Progenitor cell of endocrine pancreas (in vitro differentiated cells): ENCODE measurements around the gene DBH. TPM values are rescaled to one million over a fixed set of nuclear protein-coding genes. Genes with fewer than 3 reads are reported as not detected.

Experiments used
- DNase-seq: peaks from one replicate; pipeline ENCODE4 v3.0.0; 2021; ENCODE audit warnings: low spot score; ENCODE audit not compliant: unreplicated experiment
- H3K27ac Mint-ChIP-seq: 2 replicates; pipeline ENCODE4 v1.8.0; 2021; ENCODE audit warnings: mild to moderate bottlenecking, moderate library complexity, mixed read lengths
- H3K27me3 Mint-ChIP-seq: 2 replicates; pipeline ENCODE4 v1.8.0; 2021; ENCODE audit warnings: mixed read lengths
- H3K36me3 Mint-ChIP-seq: 2 replicates; pipeline ENCODE4 v1.8.0; 2022; ENCODE audit warnings: mixed read lengths; ENCODE audit not compliant: insufficient read depth
- H3K4me1 Mint-ChIP-seq: 2 replicates; pipeline ENCODE4 v1.8.0; 2021; ENCODE audit warnings: low read depth, mixed read lengths
- H3K4me3 Mint-ChIP-seq: 2 replicates; pipeline ENCODE4 v1.8.0; 2021; ENCODE audit warnings: low read depth, mild to moderate bottlenecking, moderate library complexity, mixed read lengths
- H3K9me3 Mint-ChIP-seq: 2 replicates; pipeline ENCODE4 v1.8.0; 2021; ENCODE audit warnings: low read depth, mixed read lengths
- total RNA-seq: library from RNA; stranded (reverse); gene quantifications from 2 replicates; pipeline ENCODE4 v1.2.1, GENCODE V29; 2021
- TF ChIP-seq, protein P1 (sequence below): fragments of 200-600 bp; sonication (generic); IDR thresholded peaks from one replicate; pipeline ENCODE4 v1.5.0; 2021; ENCODE audit warnings: antibody characterized with exemption, mild to moderate bottlenecking; ENCODE audit not compliant: unreplicated experiment

The DBH gene
- total RNA-seq, 1 donor from 2014 or later, result not detected

DNA sequence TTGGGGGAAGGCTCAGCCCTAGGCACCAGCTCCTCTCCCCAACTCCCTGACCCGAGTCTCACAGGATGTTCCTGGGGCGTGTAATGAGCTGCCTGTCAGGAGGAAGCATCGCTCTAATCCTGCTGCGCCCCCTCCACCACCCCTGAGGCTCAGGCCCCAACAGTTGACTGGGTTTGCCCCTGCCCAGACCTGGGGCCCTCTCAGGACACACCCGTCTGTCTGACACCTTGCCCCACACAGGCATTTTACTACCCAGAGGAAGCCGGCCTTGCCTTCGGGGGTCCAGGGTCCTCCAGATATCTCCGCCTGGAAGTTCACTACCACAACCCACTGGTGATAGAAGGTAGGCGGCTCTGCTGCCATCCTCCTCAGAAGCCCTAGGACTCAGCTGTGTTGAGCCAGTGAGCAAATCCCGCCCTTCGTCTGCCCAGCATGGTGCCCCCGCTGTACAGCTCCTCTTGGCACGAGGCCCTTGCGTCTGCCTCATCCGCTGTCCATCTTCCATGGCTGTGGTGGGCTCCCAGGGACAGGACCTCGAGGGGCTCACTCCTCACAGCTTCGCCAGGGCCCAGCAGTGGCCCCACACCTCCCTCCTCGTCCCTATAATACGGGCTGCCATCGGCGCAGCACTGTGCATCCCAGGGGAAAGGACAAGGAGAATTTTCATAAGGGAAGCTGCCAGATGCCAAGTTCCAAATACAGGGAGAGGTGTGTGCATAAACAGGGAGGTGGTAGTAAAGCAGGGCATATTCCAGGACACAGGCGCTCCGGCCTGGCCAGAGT lies 8.0 kb downstream of the DBH start:
- H3K27ac Mint-ChIP-seq, result no peak overlapping the region
- TF ChIP-seq, protein P1, sequence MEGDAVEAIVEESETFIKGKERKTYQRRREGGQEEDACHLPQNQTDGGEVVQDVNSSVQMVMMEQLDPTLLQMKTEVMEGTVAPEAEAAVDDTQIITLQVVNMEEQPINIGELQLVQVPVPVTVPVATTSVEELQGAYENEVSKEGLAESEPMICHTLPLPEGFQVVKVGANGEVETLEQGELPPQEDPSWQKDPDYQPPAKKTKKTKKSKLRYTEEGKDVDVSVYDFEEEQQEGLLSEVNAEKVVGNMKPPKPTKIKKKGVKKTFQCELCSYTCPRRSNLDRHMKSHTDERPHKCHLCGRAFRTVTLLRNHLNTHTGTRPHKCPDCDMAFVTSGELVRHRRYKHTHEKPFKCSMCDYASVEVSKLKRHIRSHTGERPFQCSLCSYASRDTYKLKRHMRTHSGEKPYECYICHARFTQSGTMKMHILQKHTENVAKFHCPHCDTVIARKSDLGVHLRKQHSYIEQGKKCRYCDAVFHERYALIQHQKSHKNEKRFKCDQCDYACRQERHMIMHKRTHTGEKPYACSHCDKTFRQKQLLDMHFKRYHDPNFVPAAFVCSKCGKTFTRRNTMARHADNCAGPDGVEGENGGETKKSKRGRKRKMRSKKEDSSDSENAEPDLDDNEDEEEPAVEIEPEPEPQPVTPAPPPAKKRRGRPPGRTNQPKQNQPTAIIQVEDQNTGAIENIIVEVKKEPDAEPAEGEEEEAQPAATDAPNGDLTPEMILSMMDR, result no peak
- no peaks in the 10 kb centered on the region for H3K4me1 Mint-ChIP-seq
- H3K36me3 Mint-ChIP-seq, result no peaks in the 10 kb centered on the region
- no peak for DNase-seq
- H3K27me3 Mint-ChIP-seq, result peaks cover 36% of the 10 kb centered on the region
- no peaks in the 10 kb centered on the region for H3K9me3 Mint-ChIP-seq
- H3K4me3 Mint-ChIP-seq, result no peak overlapping the region

DNA sequence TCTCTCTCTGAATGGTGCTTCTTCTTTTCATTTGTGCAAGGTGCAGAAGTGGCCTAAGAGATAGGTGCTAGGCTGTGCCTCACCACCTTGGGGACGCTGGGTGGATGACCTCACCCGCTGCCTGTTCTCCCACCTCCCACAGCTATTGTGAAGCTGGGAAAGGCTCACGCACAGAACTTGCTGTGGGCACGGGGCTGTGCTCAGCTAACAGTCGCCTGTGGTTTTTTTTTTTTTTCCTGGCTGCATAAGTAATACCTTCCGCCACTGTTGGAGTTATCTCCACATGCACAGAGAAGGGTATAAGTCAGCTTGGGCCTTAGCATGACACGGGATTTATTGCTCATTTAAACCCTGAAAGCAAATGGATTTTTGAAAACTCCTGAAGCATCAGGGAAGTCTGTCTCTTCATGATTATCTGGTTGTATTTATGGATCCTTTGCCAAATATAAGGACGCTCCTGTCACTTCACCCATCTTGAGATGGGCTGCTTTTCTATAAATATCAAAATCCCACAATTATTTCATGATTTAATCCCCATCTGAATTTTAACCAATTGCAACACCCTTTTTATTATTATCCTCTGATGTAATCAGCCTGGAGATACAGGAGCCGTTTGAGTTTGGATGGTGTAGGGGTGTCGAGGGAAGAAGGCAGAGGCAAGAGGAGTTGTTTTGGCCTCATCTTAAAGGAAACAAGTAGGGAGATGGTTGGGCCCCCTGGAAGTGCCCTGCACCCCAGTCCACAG lies 9.0 kb downstream of the DBH start:
- H3K27me3 Mint-ChIP-seq, result peaks cover 41% of the 10 kb centered on the region
- H3K27ac Mint-ChIP-seq, result no peak overlapping the region
- H3K4me3 Mint-ChIP-seq, result no peak overlapping the region

DNA sequence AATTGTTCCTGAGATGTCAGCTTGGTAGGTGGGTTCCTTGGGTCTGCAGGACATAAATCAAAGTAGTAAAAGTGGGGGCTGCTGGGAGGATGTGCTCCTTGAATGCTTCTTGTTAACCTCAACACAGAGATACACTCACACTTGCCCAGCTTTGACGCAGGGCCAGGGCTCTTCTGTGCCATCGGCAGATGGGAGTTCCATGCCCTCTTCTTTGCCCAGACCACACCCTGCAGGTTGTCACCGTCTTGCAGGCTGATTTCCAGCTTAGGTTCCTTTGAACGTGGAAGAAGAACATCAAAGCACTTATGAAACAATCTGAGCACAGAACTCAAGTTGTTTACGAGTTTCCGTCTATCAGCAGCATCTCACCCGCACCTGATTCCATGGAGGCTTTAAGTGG lies 11.0 kb downstream of the DBH start:
- H3K9me3 Mint-ChIP-seq, result no peaks in the 10 kb centered on the region
- no peak overlapping the region for H3K4me3 Mint-ChIP-seq
- H3K27ac Mint-ChIP-seq, result no peak overlapping the region
- no peak for DNase-seq
- TF ChIP-seq, protein P1, result no peak
- H3K27me3 Mint-ChIP-seq, result peaks cover 31% of the 10 kb centered on the region
- no peaks in the 10 kb centered on the region for H3K36me3 Mint-ChIP-seq
- H3K4me1 Mint-ChIP-seq, result no peaks in the 10 kb centered on the region

More for the DNA sequence above, 9.0 kb downstream of the DBH start:
- Mint-ChIP-seq H3K36me3 (no peaks in the 10 kb centered on the region), H3K4me1 (no peaks in the 10 kb centered on the region), H3K9me3 (no peaks in the 10 kb centered on the region)
- TF ChIP-seq, protein P1, result no peak
- DNase-seq, result no peak

DNA sequence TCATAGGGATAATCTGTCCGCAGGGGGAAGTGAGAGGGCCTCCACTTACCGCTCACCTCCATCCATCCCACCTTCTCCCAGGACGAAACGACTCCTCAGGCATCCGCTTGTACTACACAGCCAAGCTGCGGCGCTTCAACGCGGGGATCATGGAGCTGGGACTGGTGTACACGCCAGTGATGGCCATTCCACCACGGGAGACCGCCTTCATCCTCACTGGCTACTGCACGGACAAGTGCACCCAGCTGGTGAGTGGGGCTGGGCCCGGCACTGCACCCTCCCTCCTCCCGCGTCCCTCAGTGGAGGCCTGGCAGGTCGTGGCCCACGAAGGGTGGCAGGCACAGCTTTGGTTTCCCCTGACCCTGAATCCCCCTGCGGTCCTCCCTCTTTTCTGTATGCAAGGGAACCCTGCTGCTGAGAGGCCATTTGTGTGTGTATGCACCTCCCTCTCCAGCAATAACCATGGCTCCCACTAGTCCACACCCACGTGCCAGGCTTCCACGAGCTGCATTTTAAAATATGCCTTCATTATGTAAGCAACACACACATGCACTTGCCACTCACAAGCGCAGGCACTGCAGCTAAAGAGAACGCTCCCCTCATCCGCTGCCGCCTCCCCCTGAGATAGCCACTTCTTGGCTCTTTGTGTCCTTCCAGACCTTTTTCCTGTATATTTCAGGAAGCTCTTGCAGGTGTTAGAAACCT lies 11.8 kb downstream of the DBH start:
- H3K4me3 Mint-ChIP-seq, result no peak overlapping the region
- peaks cover 31% of the 10 kb centered on the region for H3K27me3 Mint-ChIP-seq

More for the DNA sequence above, 11.8 kb downstream of the DBH start:
- Mint-ChIP-seq H3K36me3 (no peaks in the 10 kb centered on the region), H3K4me1 (no peaks in the 10 kb centered on the region), H3K9me3 (no peaks in the 10 kb centered on the region), H3K27ac (no peak overlapping the region)
- TF ChIP-seq, protein P1, result no peak
- no peak for DNase-seq
